CD4-positive, alpha-beta T cell treated with Interleukin-17A for 1 hour (primary cell): ENCODE results near the gene BBC3.
A peak's percentile ranks its signal among the peaks of the same experiment; 100 is the strongest.

Source experiments
- DNase-seq: peaks from one replicate; pipeline ENCODE4 v3.0.0-alpha.2; 2020

The BBC3 gene

GRCh38 chr19:47230054-47230920 is 712 bp downstream of the BBC3 start:
- peak; percentile 89 for DNase-seq

- no peak for DNase-seq
These were observed 1.3 kb downstream of the BBC3 start for GRCh38 chr19:47229676-47230053.

- peak; percentile 75 for DNase-seq
These were observed 1.9 kb downstream of the BBC3 start for GRCh38 chr19:47228937-47229675.

GRCh38 chr19:47228168-47228936 is 2.6 kb downstream of the BBC3 start:
- peak; percentile 62 for DNase-seq

- peak; percentile 74 for DNase-seq
These were observed 3.4 kb downstream of the BBC3 start for GRCh38 chr19:47227352-47228167.

- DNase-seq, result peak; percentile 83
These were observed 4.3 kb downstream of the BBC3 start for GRCh38 chr19:47226426-47227351.

GRCh38 chr19:47225746-47226425 is 5.1 kb downstream of the BBC3 start:
- peak; percentile 92 for DNase-seq

- no peak for DNase-seq
These were observed 9.1 kb downstream of the BBC3 start for GRCh38 chr19:47221890-47222289.

GRCh38 chr19:47221080-47221841 is 9.7 kb downstream of the BBC3 start:
- no peak for DNase-seq

- no peak for DNase-seq
These were observed 15.4 kb downstream of the BBC3 start for GRCh38 chr19:47215581-47215980.

- peak; percentile 88 for DNase-seq
These were observed 20.2 kb downstream of the BBC3 start for GRCh38 chr19:47210689-47211316.

- no peak for DNase-seq
These were observed 20.9 kb downstream of the BBC3 start for GRCh38 chr19:47210180-47210490.

GRCh38 chr19:47209319-47210179 is 21.4 kb downstream of the BBC3 start:
- no peak for DNase-seq

- no peak for DNase-seq
These were observed 27.7 kb downstream of the BBC3 start for GRCh38 chr19:47203254-47203653.

GRCh38 chr19:47200530-47200929 is 30.5 kb downstream of the BBC3 start:
- DNase-seq, result no peak

GRCh38 chr19:47197141-47197540 is 33.9 kb downstream of the BBC3 start:
- DNase-seq, result no peak

GRCh38 chr19:47195434-47195833 is 35.6 kb downstream of the BBC3 start:
- DNase-seq, result no peak

GRCh38 chr19:47190167-47190727 is 40.8 kb downstream of the BBC3 start:
- DNase-seq, result peak; percentile 57
